GM21367 (cell line): ENCODE data around the gene HRCT1.
"Not testable (repeated sequence)": the region's sequence is repeated elsewhere in the genome, so short reads cannot be mapped to it uniquely, and the experiment has no call there.

Source experiments
- ATAC-seq: cut with Tn5 transposase; IDR thresholded peaks from one replicate; pipeline ENCODE4 v1.9.1; 2021; ENCODE audit not compliant: unreplicated experiment

HRCT1 gene

GRCh38 chr9:35892051-35892450, 14.0 kb upstream of the HRCT1 start:
- ATAC-seq: no peak

DNA sequence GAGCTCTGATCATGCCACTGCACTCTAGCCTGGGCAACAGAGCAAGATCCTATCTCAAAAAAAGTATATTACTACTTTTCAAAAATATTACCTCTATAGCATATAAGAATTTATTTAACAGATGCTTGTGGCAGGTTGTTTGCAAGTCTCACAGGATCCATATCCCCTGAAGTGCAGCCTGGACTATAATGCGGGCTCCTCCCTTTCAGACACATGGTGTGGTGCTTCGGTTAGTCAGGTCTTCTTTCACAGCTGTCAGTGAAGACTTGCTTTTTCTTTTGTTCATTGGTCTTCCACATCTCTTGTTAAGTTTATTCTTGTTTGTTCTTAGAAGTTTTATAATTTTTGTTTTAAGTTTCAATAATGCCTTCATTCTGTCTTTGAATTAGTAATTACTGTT, 9.4 kb upstream of the HRCT1 start:
- no peak for ATAC-seq

DNA sequence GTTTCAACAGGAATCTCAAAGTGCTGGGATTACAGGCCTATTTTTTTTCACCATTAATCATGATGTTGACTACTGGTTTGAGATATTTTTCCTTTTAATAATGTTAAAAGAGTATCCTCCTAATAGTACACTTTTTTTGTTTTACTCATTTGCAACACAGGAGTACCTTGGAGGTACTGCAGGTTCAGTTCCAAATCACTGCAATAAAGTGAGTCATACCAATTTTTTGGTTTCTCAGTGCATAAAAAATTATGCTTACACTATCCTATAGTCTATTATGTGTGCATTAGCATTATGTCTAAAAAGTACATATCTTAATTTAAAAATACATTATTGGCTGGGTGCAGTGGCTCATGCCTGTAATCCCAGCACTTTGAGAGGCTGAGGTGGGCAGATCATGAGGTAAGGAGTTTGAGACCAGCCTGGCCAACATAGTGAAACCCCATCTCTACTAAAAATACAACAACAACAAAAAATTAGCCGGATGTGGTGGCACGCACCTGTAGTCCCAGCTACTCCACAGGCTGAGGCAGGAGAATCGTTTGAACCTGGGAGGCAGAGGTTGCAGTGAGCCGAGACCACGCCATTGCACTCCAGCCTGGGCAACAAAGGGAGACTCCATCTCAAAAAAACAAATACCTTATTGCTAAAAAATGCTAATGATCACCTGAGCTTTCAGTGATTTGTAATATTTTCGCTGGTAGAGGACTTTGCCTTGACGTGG, 8.5 kb upstream of the HRCT1 start:
- not testable (repeated sequence) for ATAC-seq

GRCh38 chr9:35898337-35898736, 7.7 kb upstream of the HRCT1 start:
- ATAC-seq: no peak

DNA sequence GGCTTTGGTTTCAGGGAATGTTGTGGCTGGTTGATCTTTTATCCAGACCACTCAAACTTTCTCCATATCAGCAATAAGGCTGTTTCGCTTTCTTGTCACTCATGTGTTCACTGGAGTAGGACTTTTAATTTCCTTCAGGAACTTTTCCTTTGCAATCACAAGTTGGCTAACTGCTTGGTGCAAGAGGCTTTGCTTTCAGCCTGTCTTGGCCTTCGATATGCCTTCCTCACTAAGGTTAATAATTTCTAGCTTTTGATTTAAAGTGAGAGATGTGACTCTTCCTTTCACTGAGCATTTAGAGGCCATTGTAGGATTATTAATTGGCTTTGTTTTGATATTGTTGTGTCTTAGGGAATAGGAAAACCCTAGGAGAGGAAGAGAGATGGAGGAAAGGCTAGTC, 7.0 kb upstream of the HRCT1 start:
- no peak for ATAC-seq

DNA sequence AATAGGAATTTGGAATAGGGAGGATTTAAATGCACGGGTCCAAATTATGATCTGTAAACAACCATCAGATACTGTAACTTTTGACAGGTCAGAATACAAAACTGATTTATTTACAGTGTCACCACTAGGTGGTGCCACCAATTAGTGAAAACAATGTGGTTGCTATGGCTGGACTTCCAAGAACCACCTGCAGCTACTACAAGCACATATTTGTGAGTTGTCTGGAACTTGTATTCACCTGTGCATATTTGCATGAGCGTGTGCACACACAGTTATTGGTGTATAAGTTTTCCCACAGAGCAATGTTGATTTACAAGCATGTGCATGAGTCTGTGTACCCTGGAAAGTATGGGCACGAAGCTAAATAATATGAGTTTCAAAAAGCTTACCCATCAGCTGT, 3.0 kb upstream of the HRCT1 start:
- ATAC-seq: no peak

DNA sequence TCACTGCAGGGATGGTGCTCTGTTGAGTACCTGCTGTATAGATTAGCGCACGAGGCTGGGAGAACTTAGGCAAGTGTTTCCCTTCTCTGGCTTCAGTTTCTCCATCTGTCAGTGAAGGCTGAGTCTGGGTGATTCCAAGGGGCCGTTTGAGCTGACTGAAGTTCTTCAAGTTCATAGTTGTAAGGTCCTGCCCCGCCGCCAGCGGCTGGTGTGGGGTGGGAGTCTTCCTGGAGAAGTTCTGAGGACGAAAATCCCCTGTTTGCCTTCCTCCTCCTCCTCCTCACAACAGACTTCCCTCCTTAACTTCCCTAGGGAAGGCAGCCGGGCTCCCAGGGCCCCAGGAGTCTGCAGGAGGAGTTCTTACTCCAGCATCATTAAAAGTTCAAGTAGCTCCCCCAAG, 1.7 kb upstream of the HRCT1 start:
- ATAC-seq: no peak

DNA sequence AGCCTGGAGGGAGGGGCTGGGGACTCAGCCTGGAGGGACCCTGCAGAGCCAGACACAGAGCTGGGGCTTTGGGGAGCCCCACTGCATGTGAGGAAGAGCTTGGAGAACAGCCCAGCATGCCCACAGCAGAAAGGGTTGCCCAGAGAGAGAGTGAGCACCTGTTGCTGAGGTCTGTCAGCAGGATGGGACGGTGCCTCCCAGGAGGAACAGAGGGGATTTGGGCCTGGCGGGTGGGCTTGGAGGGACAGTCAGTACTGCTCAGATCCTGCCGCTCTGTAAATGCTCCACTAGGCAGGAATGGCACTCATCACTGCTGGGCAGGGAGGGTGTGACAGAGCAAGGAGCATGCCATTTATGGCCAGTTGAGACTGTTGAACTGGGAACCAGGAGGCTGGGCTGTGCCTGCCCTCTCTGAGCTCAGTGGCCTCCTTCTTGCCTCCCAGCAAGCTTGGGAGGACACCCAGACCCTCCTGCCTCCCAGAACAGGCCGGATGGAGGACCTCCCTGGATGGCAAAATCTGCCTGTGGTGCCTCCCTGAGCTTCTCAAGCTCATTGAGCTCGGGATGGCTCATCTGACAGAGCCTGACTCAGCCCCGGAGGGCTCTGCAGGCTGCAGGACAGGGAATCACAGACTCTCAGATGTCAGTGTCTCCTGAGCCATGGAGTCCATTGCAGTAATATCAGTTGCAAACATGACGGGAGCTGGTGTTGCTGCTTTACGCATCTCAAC, 786 bp upstream of the HRCT1 start:
- ATAC-seq: no peak

DNA sequence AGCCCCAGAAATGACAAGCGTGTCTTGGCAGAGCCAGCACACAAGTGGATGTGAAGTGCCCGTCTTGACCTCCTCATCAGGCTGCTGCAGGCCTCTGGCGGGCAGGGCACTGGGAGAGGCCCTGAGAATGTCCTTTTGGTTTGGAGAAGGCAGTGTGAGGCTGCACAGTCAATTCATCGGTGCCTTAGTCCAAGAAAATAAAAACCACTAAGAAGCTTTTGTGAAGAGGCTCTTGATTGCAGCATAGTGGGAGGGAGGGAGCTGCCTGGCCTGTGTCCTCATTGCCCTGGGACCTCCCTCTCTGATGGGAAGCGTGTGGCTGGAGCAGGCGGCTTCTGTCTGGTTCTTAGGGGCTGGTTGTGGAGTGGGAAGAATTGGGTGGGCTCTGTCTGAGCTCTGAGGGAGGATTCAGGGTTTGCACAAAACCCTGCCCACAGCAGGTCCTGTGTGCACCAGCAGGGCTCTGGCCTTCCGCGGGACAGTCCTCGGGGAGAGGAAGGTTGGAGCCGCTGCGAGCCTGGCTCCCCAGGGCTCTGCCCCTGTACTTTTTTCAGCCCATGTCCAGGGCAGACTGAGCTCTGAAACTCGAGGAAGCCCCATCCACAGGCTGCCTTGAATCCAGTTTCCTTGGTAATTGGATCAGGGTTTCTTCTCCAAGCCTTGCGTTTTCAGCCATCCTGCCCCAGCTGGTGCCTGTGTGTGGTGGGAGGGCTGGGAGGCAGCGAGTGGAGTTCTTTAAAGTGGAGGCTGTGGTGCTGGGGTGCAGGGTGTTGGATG, 1.1 kb downstream of the HRCT1 start:
- ATAC-seq: no peak

- ATAC-seq: no peak
These were observed 1.9 kb downstream of the HRCT1 start for GRCh38 chr9:35907711-35908503.

- no peak for ATAC-seq
These were observed 2.6 kb downstream of the HRCT1 start for GRCh38 chr9:35908504-35909125.

- no peak for ATAC-seq
These were observed 3.3 kb downstream of the HRCT1 start, which contains the start of gene SPAAR for GRCh38 chr9:35909274-35909673. SPAAR (plus strand) TSS chr9:35909490; CDS start chr9:35910464, 974 bp downstream.

DNA sequence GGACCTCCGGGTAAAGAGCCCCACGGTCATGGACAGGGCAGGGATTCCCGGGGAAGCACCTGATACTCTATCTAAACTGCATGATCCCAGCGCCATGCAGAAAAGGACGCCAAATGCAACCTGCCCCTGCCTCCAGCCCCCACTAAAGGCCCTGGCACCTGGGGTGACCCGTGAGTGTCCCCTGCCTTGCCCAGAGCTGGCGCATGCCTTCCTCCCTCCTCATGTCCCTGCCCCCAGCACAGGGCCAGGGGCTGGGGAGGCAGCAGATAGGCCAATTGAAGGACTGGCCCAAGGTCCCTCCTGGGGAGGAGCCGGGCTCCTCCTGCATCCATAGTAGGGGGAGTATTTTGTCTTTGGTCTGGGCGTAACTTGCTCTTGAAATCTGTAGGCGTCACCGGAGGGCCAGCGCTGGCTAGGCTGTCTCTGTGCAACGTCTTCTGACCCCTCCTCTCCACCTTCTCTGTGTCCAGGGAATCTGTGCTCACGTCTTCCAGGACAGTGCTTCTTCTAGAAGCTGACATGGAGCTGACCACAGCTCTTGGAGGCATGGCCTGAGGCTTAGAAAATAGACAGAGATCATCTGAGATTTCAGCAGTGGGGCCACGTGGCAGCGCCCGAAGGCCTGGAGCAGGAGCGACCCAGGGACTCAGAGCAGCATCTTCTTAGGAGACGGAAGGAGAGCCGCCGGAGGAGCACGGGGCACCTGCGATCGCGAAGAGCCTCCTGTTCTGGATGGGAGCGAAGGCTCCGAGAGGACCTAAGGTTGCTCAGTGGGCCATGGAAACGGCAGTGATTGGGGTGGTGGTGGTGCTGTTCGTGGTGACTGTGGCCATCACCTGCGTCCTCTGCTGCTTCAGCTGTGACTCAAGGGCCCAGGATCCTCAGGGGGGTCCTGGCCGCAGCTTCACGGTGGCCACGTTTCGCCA, 3.9 kb downstream of the HRCT1 start:
- ATAC-seq: no peak

- ATAC-seq: no peak
These were observed 4.8 kb downstream of the HRCT1 start for GRCh38 chr9:35910613-35911359.

DNA sequence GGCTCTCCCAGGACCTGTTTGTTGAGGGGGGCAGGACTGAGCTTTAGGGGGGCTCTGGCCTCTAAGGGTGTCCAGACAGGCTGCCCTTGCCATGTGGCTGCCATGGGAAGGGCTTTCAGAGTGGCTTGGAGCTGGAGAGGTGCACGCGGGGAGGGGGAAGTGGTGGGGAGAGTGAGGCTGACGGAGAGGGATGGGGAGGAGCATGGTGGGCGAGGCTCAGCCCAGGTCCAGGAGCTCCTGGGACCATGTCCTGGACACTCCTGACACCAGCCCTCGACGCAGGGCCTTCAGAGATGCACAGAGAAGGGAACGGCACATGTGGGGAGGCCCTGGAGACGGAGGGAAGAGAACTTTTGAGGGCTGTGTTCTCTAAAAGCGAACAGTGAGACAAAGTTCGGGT, 5.7 kb downstream of the HRCT1 start:
- ATAC-seq: no peak

DNA sequence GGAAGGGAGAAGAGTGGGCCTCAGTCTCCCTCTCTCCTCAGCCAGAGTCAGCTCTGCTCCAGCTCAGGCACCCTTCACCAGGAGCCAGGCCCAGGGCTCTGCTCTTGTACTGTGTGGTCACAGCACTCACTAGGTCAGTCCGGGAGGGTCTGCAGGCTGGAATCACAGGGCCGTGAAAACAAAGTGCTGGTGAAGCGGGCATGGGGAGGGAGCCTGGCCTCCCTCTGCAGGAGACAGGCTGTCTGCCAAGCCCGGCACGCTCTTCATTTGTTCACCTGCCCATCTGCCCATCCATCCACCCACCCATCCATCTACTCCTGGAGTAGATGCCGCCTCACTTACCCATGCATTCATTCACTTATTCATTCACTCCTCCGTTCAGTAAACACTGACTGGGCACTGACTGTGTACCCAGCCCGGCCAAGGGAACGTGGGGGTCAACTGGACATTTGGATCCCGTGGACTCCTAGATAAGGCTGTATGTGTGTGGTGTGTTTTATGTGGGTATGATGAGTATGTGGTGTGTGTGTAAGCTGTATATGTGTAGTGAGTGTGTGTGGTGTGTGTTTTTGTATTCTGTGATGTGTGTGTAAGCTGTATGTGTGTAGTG, 6.9 kb downstream of the HRCT1 start:
- ATAC-seq: no peak

GRCh38 chr9:35913429-35913828, 7.4 kb downstream of the HRCT1 start:
- ATAC-seq: not testable (repeated sequence)

- ATAC-seq: no peak
These were observed 8.4 kb downstream of the HRCT1 start for GRCh38 chr9:35914301-35914807.
